ENCODE data around the gene ARHGEF4.

The ARHGEF4 gene

GRCh38 chr2:130825966-130826253 is 10.8 kb upstream of the ARHGEF4 start:
- no peak for TF ChIP-seq CTCF (IDR thresholded peaks at IDR 0.05)

GRCh38 chr2:130826419-130826818 is 10.3 kb upstream of the ARHGEF4 start:
- no peak for TF ChIP-seq CTCF (IDR thresholded peaks at IDR 0.05)

- TF ChIP-seq CTCF (IDR thresholded peaks at IDR 0.05), result no peak
These were observed 9.8 kb upstream of the ARHGEF4 start for GRCh38 chr2:130826821-130827501.

GRCh38 chr2:130827502-130828251 is 9.0 kb upstream of the ARHGEF4 start:
- TF ChIP-seq CTCF (IDR thresholded peaks at IDR 0.05), result no peak

GRCh38 chr2:130828461-130828860 is 8.3 kb upstream of the ARHGEF4 start:
- TF ChIP-seq CTCF (IDR thresholded peaks at IDR 0.05), result no peak

- TF ChIP-seq CTCF (IDR thresholded peaks at IDR 0.05), result no peak
These were observed 7.7 kb upstream of the ARHGEF4 start for GRCh38 chr2:130829015-130829414.

- TF ChIP-seq CTCF (IDR thresholded peaks at IDR 0.05), result no peak
These were observed 6.2 kb upstream of the ARHGEF4 start for GRCh38 chr2:130830538-130830937.

All from LNCAP (cell line).